A172 (cell line): ENCODE measurements around the gene USH1G. TPM values are rescaled to one million over a fixed set of nuclear protein-coding genes. Genes with fewer than 3 reads are reported as not detected.
"Not testable (repeated sequence)": the region's sequence is repeated elsewhere in the genome, so short reads cannot be mapped to it uniquely, and the experiment has no call there.

Source experiments
- DNase-seq: peaks from one replicate; pipeline ENCODE4 v3.0.0-alpha.2; 2015; ENCODE audit warnings: low spot score
- total RNA-seq: library from RNA; depleted of rRNA; stranded (reverse); fragments of >200 nt; shearing (Covaris generic); gene quantifications from 2 replicates; pipeline ENCODE4 v1.2.3, GENCODE V29; 2014; rRNA removed

Gene USH1G
- total RNA-seq, 1 experiment from 2014 or later = 0.28 TPM

GRCh38 chr17:74875155-74875976 is 47.7 kb downstream of the USH1G start:
- no peak for DNase-seq

- no peak for DNase-seq
Observed at GRCh38 chr17:74874615-74875037, 48.4 kb downstream of the USH1G start.

- DNase-seq = peak; percentile 57
Observed at GRCh38 chr17:74873874-74874614, 49.0 kb downstream of the USH1G start.

GRCh38 chr17:74873037-74873873 is 49.8 kb downstream of the USH1G start:
- peak; percentile 100 for DNase-seq

- no peak for DNase-seq
Observed at GRCh38 chr17:74872313-74873036, 50.6 kb downstream of the USH1G start, which contains the start of gene FDXR. FDXR (minus strand) TSS chr17:74872994; CDS start chr17:74872944, 50 bp downstream.

GRCh38 chr17:74871356-74872076 is 51.5 kb downstream of the USH1G start:
- no peak for DNase-seq

DNA sequence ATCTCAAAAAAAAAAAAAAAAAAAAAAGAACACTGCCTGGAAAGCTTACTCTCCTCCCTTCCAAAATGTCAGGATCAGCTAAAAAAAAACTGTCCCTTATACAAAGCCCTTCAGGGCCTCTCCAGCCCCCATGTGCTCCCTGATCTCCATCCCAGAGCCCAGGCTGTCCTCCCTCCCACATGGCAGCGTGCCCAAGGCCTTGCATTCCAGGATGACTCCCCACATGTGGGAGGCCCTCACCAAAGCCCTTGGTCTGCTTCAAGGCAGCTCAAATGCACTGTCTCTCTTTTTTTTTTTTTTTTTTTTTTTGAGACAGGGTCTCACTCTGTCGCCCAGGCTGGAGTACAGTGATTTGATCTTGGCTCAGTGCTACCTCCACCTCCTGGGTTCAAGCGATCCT is 52.5 kb downstream of the USH1G start:
- DNase-seq = peak; percentile 57

DNA sequence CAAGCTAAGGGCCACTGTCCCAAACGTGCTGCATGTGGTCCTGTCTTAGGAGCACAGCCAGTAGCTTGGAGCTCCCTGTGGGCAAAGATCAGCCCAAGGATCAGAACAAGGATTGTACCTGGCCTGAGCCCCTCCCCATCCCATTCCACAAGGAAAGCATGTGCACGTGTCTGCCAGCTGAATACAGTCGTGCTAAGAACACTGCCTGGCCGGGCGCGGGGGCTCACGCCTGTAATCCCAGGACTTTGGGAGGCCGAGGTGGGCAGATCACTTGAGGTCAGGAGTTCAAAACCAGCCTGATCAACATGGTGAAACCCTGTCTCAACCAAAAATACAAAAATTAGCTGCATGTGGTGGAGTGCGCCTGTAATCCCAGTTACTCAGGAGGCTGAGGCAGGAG is 53.0 kb downstream of the USH1G start:
- not testable (repeated sequence) for DNase-seq

DNA sequence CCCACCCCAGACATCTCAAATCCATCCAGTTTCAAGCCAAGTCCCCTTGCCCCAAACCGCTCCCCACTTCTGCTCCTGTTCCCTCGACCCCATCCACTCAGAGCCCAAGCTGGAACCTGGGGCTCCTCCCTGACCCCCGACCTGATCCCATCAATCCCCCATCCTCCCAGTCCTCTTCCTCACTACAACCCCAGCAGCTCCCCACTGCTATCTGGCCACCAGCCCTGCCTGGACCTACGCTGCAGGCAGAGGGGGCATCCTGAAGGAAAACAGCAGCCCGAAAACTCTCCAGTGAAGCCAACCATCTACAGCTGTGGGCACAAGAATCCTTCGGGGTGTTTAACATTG is 54.2 kb downstream of the USH1G start:
- no peak for DNase-seq

DNA sequence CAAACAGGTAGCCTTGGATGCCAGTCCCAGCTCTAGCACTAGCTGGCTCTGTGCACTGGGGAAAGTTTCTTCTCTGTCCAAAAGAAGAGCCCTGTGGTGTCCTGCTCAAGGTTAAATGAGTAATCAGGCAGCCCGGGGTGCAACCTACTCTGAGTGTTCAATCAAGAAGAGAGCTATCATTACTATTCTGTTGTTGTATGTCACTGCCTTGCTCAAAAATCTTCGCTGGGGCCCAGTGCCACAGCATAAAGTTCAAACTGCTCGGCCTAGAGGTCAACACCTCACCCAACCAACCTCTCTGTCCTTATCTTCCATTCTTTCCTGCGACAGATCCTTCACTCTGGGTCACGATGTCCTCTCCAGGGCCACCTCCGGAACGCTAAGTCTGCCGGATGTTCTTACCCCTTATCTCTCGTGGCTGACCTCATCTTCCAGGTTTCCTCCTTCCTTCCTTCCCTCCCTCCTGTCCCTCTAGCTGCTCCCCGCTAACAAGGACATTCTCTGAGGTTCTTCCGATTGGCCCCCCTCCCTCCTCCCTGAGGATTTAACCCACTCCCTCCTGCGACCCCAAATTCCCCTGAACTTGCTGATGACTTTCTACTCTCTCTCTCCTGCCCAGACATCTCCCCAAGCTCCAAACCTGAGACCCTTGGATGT is 54.7 kb downstream of the USH1G start:
- no peak for DNase-seq

DNA sequence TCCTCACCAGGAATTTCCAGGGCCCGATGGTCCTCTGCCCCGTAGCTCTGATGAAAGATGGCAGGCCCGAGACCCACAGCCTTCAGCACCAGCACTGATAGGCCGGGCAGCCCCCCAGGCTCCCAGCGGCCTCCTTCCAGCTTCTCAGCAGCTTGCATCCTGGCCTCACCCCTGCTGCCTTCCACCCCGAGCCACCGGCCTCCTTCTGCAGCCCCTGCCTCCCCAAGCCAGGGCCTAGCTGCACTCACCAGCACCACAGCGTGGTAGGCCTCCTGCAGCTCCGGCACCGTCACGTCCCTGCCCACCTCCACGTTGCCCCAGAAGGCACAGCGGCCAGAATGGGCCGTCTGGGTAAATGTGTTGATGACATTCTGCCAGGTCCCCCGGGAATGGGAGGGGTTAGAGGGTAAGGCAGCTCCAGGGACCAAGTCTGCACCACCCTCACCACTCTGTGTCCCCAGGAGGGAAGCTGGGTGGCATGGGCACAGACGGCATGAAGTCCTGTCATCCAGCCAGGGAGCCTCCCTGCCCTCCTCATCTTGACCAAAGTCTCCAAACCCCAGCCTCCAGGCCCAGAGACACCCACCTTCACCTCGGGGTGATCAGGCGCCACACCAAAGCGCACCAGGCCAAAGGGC is 56.7 kb downstream of the USH1G start:
- no peak for DNase-seq

Other genes starting within 250 kb of the USH1G start
- gene CD300LF, start 210.3 kb downstream of the USH1G start, total RNA-seq = not detected in 2 replicates
- gene RAB37, start 186.0 kb downstream of the USH1G start, total RNA-seq = 0.05 TPM in 1 of 2 replicates, not detected in the other
- 205 and 246 TPM in 2 replicates for gene NHERF1, start 174.6 kb downstream of the USH1G start, total RNA-seq
- 22.8 and 32.5 TPM in 2 replicates for gene NAT9, start 146.9 kb downstream of the USH1G start, total RNA-seq
- 0.05 and 0.69 TPM in 2 replicates for gene GRIN2C, start 63.4 kb downstream of the USH1G start, total RNA-seq
- 35.9 and 44.1 TPM in 2 replicates for gene FDXR, start 50.3 kb downstream of the USH1G start, total RNA-seq
- gene FADS6, start 29.6 kb downstream of the USH1G start, total RNA-seq = not detected in 2 replicates
- gene OTOP2, start 1.0 kb upstream of the USH1G start, total RNA-seq = not detected in 2 replicates
- not detected in 2 replicates for gene OTOP3, start 12.6 kb upstream of the USH1G start, total RNA-seq
- 0.65 and 2.7 TPM in 2 replicates for gene HID1, start 49.5 kb upstream of the USH1G start, total RNA-seq
- 24.0 and 26.6 TPM in 2 replicates for gene CDR2L, start 64.4 kb upstream of the USH1G start, total RNA-seq
- 135 TPM in 2 replicates for gene MRPL58, start 89.4 kb upstream of the USH1G start, total RNA-seq
- gene ATP5PD, start 123.7 kb upstream of the USH1G start, total RNA-seq = 488 and 584 TPM in 2 replicates
- gene KCTD2, start 124.0 kb upstream of the USH1G start, total RNA-seq = 25.6 and 25.7 TPM in 2 replicates
- 0.10 TPM in 1 of 2 replicates, not detected in the other for gene SLC16A5, start 164.7 kb upstream of the USH1G start, total RNA-seq
- gene ARMC7, start 186.7 kb upstream of the USH1G start, total RNA-seq = 3.2 and 6.0 TPM in 2 replicates
- gene NT5C, start 208.5 kb upstream of the USH1G start, total RNA-seq = 73.6 and 83.9 TPM in 2 replicates
- gene JPT1, start 231.3 kb upstream of the USH1G start, total RNA-seq = 626 and 687 TPM in 2 replicates